ENCODE results near the gene SMKR1. TPM values are rescaled to one million over a fixed set of nuclear protein-coding genes. Genes with fewer than 3 reads are reported as not detected.

Gene SMKR1
- total and polyA plus RNA-seq, 9 of the 15 experiments (the other 6 are each of a cell fraction or from before 2014, with no cell fraction given) = 0.58 to 1.8 (median 0.93) TPM; not detected in 1

DNA sequence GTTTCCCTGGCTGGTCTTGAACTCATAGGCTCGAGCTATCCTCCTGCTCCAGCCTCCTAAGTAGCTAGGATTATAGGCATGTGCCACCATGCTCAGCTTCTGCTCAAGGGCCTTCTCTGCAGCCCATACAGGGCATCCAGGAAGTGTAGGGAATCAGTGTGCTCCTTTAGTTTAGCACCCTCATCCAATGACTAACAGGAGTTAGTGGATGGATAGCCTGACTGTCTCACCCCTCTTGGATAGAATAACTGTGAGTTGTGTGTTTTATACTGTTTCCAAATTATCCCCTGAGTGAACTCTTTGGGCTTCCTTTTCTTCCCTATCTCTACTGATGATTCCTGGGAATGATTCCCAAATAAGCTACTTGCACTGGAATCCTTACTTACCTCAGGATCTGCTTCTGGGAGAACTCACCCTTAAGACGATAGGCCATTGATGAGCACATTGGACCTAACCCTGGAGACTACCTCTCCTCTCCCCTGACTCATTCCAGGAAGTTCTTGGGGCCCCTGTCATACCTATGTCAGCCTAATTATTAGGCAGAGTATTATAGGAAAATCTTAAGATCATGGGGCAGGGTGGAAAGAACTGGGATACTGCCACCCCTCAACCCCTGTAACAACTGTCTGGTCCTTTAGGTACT lies 49.6 kb upstream of the SMKR1 start (continued):
- TF ChIP-seq CREM (IDR thresholded peaks at IDR 0.05; ENCODE audit: low read depth) = no peak
- TF ChIP-seq ZNF354B (CRISPR knock-in tag; IDR thresholded peaks at IDR 0.05) = no peak
- TF ChIP-seq, protein P1, sequence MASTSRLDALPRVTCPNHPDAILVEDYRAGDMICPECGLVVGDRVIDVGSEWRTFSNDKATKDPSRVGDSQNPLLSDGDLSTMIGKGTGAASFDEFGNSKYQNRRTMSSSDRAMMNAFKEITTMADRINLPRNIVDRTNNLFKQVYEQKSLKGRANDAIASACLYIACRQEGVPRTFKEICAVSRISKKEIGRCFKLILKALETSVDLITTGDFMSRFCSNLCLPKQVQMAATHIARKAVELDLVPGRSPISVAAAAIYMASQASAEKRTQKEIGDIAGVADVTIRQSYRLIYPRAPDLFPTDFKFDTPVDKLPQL (IDR thresholded peaks at IDR 0.05; ENCODE audit: extremely low read depth, insufficient read length) = no peak

DNA sequence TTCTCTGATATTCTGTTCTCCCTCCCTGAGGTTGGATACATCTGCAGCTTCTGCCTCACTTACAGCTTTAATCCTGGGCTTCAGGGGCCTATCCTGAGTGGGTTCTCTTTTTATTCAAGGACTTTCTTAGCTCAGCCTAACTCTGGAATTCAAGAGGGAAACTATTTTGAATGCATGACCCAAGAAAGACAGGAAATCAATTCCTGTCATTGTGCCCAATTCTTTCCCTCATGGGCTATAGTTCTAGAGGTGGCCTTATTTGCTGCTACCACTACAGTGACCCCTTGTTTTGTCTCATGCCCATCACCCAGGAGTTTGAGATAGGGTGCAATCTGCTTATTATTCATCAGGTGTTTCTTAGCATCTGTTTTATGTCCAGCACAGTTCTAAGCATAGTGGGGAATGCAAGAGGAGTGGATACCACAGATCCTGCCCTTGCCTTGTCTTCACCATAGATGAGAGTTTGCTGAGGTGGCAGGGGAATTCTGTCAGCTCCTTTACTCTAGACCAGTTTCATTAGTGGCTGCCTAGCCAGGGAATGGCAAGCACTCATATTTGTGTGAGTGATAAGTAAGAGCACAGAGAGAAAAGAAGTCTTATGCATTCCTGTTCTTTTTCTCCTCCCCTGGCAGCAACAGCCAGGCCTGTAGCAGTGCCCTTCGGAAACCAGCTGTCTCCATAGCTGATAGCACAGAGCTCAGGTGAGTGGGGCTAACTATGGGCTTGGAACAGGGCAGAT lies 48.7 kb upstream of the SMKR1 start:
- WGBS (ENCODE audit: insufficient coverage, low coverage, missing lambda C conversion rate) = 93% methylated on average over 1 of the region's 1 CpG
- H3K79me2 ChIP-seq (ENCODE audit: control insufficient read depth, insufficient read depth, low read length) = no peaks in the 10 kb centered on the region
- H3K36me3 ChIP-seq (ENCODE audit: control insufficient read depth, insufficient read depth, low read length) = peaks cover 97% of the 10 kb centered on the region
- no peak overlapping the region for H3K27ac ChIP-seq (ENCODE audit: extremely low read depth, low read depth, low read length)
- no peaks in the 10 kb centered on the region for H3K4me1 ChIP-seq (replicated peaks in 1 of 2; ENCODE audit: control insufficient read depth in 2 of 2, insufficient read depth in 2 of 2, low read length in 2 of 2)
- no peaks in the 10 kb centered on the region for H3K27me3 ChIP-seq (ENCODE audit: control insufficient read depth in 2 of 2, insufficient read depth in 2 of 2, low read length in 2 of 2)
- no peak overlapping the region for H2AFZ ChIP-seq (ENCODE audit: low read depth, low read length)
- ChIA-PET POLR2A (interaction anchor here (0.6 to 2.0 kb wide), 11 partner anchors 10 to 316 kb away, joined by 3 to 10 read pairs (median 3); partner anchors contain the start of gene STRIP2), CTCF (ENCODE audit: low intra/inter-chr PET ratio) (no interaction called here)
- FAIRE-seq = no peak
- DNase-seq (ENCODE audit: extremely low read depth in 1 of 4, low spot score in 3 of 4) = no peak
- ATAC-seq = no peak
- intact Hi-C loops (cut with micrococcal nuclease) = no loop called here
- TF ChIP-seq, protein P2, sequence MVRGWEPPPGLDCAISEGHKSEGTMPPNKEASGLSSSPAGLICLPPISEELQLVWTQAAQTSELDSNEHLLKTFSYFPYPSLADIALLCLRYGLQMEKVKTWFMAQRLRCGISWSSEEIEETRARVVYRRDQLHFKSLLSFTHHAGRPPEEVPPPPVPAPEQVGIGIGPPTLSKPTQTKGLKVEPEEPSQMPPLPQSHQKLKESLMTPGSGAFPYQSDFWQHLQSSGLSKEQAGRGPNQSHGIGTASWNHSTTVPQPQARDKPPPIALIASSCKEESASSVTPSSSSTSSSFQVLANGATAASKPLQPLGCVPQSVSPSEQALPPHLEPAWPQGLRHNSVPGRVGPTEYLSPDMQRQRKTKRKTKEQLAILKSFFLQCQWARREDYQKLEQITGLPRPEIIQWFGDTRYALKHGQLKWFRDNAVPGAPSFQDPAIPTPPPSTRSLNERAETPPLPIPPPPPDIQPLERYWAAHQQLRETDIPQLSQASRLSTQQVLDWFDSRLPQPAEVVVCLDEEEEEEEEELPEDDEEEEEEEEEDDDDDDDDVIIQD (CRISPR knock-in tag; IDR thresholded peaks at IDR 0.05) = no peak
- TF ChIP-seq KDM1A (IDR thresholded peaks at IDR 0.05) (no peak), TOE1 (IDR thresholded peaks at IDR 0.05; ENCODE audit: borderline replicate concordance) (no peak), TOE1 (CRISPR knock-in tag; IDR thresholded peaks at IDR 0.05; ENCODE audit: borderline replicate concordance, low read depth) (0 out of 2 replicates have a peak, but pooled peaks have one; percentile 51), POLR2H (tag; IDR thresholded peaks at IDR 0.05; ENCODE audit: low read depth) (0 out of 2 replicates have a peak, but pooled peaks have one; percentile 14), ZNF707 (CRISPR knock-in tag; conservative IDR thresholded peaks at IDR 0.05) (no peak), TRIM24 (IDR thresholded peaks at IDR 0.05) (no peak)
- no peaks in the 10 kb centered on the region for H4K20me1 ChIP-seq (replicated peaks; ENCODE audit: control insufficient read depth, insufficient read depth, low read length)
- H3K4me3 ChIP-seq = no peak overlapping the region
- in situ Hi-C loops (cut with MboI) = no loop called here
- peaks cover 7% of the 10 kb centered on the region for H3K9me1 ChIP-seq (ENCODE audit: control insufficient read depth, insufficient read depth, low read length)
- H3K9ac ChIP-seq (ENCODE audit: insufficient read depth in 1 of 2, low read depth in 2 of 2, low read length in 2 of 2) = no peak overlapping the region
- BruUV-seq (replicated peaks) = no TSS peak
- H3K4me2 ChIP-seq (ENCODE audit: insufficient read depth, low read length) = no peak overlapping the region
- no peaks in the 10 kb centered on the region for H3K9me3 ChIP-seq (replicated peaks; ENCODE audit: control insufficient read depth, insufficient read depth, low read depth, low read length)
